ENCODE results near the gene MAP3K8. TPM values are rescaled to one million over a fixed set of nuclear protein-coding genes. Genes with fewer than 3 reads are reported as not detected.

MAP3K8 gene
- total and polyA plus RNA-seq, 10 of the 15 experiments (the other 5 are each of a cell fraction or from before 2014, with no cell fraction given): 25.5 to 115 (median 40.2) TPM

DNA sequence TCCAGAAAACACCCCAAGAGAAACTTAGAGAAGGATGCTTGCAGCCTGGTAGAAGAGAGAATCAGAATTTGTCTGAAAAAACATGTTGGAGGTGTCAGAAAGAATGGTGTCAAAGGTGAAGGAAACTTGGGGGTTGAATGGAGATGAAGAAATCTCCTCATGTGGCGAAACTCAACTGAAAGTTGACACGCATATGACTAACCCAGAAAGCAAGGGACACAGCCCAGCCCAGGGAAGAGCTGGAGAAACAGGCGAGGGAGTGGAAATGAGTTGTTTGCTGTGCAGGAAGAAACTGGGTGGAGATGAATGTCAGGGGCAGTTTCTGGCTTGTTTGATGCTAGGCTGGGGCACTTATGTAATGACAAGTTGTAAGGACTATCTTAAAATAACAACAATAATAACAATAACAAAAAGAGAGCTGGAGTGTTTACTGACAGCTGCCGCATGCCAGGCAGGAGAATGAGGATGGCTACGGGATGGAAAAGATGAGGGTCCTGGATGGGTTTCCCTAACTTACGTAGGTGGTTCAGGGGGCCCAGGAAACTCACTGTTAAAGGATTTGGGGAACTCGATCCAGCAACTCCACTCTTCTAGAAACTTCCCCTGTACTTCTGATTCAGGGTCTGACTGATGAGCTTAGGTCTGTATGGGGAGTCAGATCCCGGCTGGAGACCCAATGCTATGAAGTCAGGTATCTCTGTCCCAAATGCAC is 57.4 kb downstream of the MAP3K8 start:
- Histone ChIP-seq H3K4me1 (ENCODE audit: control insufficient read depth, insufficient read depth, low read length) (peaks cover 80% of the 10 kb centered on the region), H3K36me3 (ENCODE audit: control insufficient read depth in 2 of 2, insufficient read depth in 2 of 2, low read length in 1 of 2) (no peaks in the 10 kb centered on the region), H3K27ac (ENCODE audit: control insufficient read depth, insufficient read depth) (peak overlapping the region; percentile 72), H3K9me3 (replicated peaks; ENCODE audit: control insufficient read depth, insufficient read depth, low read length) (no peaks in the 10 kb centered on the region), H3K4me3 (no peak overlapping the region), H2AFZ (ENCODE audit: control insufficient read depth, low read depth, low read length) (no peak overlapping the region), H3K79me2 (ENCODE audit: control insufficient read depth, insufficient read depth, low read length) (no peaks in the 10 kb centered on the region), H3K27me3 (replicated peaks in 1 of 2; ENCODE audit: control insufficient read depth in 2 of 2, insufficient read depth in 2 of 2, low read length in 1 of 2) (no peaks in the 10 kb centered on the region), H3K9ac (ENCODE audit: control insufficient read depth, insufficient read depth, low read length) (no peak overlapping the region), H4K20me1 (ENCODE audit: control insufficient read depth, insufficient read depth) (no peaks in the 10 kb centered on the region), H3K4me2 (ENCODE audit: control insufficient read depth, insufficient read depth) (peak overlapping the region; percentile 85)
- SMC1A ChIA-PET (ENCODE audit: uncharacterized antibody, unreplicated experiment): interaction anchor here (0.7 to 8.5 kb wide), 17 partner anchors 12 to 94 kb away, joined by 3 to 147 read pairs (median 4); partner anchors contain the start of gene MAP3K8
- TF ChIP-seq EED (IDR thresholded peaks at IDR 0.05; ENCODE audit: low read depth): peak; percentile 79
- TF ChIP-seq, protein P1, sequence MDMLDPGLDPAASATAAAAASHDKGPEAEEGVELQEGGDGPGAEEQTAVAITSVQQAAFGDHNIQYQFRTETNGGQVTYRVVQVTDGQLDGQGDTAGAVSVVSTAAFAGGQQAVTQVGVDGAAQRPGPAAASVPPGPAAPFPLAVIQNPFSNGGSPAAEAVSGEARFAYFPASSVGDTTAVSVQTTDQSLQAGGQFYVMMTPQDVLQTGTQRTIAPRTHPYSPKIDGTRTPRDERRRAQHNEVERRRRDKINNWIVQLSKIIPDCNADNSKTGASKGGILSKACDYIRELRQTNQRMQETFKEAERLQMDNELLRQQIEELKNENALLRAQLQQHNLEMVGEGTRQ (IDR thresholded peaks at IDR 0.05; ENCODE audit: borderline replicate concordance, low read depth, low read length): no peak
- no TSS peak for BruUV-seq (replicated peaks)
- in situ Hi-C loops (cut with MboI) (no loop called here), intact Hi-C loops (cut with micrococcal nuclease; ENCODE audit: unreplicated experiment) (loop anchor here (5.0 kb wide), 3 partner anchors 34 to 74 kb away; no protein-coding TSS in a partner anchor)
- ATAC-seq (no peak), DNase-seq (ENCODE audit: low read depth, low spot score) (no peak), FAIRE-seq (no peak)
- WGBS (ENCODE audit: insufficient coverage, insufficient replicate concordance, low lambda C conversion rate, missing lambda C conversion rate): 63% methylated on average over 8 of the region's 8 CpGs
- POLR2A ChIA-PET: interaction anchor here (0.7 to 1.6 kb wide), 5 partner anchors 19 to 59 kb away, joined by 3 to 7 read pairs (median 3); no protein-coding TSS in a partner anchor
- RAD21 ChIA-PET (ENCODE audit: unreplicated experiment): interaction anchor here (0.7 to 14.9 kb wide), 9 partner anchors 10 to 72 kb away, joined by 3 to 165 read pairs (median 14); partner anchors contain the start of gene MAP3K8
- CTCF ChIA-PET: interaction anchor here (0.9 to 4.4 kb wide), 17 partner anchors 11 to 100 kb away, joined by 3 to 36 read pairs (median 6); partner anchors contain the start of gene MAP3K8
